HuH-7.5 (cell line): Measurements from ENCODE around the gene FERMT1.
A peak's percentile ranks its signal among the peaks of the same experiment; 100 is the strongest.
"Not testable (repeated sequence)": the region's sequence is repeated elsewhere in the genome, so short reads cannot be mapped to it uniquely, and the experiment has no call there.

Experiments used
- DNase-seq: peaks from one replicate; pipeline ENCODE4 v3.0.0; 2011; ENCODE audit warnings: low spot score

The FERMT1 gene

DNA sequence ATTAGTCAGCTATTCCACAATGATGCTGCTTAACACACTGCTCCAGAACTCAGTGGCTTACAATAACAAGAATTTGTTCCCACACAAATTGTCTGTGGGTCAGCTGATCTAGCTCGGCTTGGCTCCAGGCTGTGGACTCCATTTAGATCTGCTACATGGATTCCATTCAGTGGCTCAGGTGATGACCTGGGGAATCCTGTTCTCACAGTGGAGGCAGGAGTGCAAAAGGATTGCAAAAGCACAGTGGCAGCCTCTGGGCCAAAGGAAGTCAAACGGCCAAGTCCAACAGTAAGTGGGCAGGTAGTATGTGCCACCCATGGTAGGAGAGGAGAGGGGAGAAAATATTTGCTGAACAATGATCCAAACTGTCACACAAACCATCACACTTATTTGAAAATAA, 53.2 kb downstream of the FERMT1 start:
- no peak for DNase-seq

DNA sequence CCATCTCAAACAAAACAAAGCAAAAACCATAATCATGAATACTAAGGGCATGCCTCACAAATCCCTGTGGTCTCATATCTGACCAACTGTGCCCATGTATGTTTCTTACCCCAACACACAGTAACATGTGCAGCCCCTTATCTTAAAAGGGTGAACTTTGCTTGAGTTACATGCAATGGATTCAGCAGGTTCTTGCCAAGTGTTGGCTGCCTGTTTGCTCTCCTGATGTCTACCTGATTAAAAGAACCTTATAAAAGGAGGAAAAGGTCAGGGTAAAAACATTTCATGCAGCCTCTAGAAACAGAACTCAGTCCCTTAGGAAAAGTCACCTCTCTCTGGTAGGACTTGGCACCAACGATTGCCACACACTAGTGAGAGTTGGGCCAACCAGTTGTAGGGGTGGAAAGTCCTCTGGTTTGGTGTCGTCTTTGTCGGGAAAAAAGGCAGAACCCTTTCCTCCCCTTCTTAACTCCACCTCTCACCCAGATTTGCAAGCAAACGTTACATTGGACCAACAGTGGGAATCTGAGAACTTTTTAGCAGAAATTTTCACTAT, 55.0 kb downstream of the FERMT1 start:
- DNase-seq = no peak

- no peak for DNase-seq
Measured at GRCh38 chr20:6066582-6066981, 56.2 kb downstream of the FERMT1 start.

GRCh38 chr20:6061544-6061943, 61.3 kb downstream of the FERMT1 start:
- no peak for DNase-seq

GRCh38 chr20:6060213-6060612, 62.6 kb downstream of the FERMT1 start:
- DNase-seq = no peak

DNA sequence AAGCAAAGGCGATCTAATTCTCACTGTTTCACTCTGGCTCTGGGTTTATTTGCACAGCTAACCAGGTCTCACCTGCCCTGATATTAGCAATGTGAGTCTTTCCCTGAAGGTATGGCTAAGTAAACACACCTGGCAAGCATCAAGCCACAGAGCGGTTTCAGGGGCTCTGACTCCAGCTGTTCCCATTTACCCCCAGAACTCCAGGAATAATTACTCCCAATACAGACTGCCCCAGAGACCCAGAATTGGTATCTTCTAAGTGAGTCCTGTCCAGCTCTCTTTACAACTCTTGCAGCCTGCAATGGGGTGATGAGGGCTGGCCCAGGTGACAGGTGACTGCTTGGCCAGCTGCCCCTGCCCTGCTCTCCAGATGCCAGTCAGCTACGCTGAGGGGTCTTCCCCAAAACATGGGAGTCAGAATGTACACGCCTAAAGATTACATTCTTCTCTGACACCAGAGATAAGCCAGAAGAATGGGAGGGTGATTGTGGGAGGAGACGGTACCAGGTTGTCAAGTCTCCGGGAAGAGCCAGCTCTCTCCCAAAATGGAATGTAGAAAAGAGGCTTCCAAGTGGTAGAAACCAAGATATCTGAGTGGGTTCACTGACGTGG, 64.0 kb downstream of the FERMT1 start:
- DNase-seq = no peak

DNA sequence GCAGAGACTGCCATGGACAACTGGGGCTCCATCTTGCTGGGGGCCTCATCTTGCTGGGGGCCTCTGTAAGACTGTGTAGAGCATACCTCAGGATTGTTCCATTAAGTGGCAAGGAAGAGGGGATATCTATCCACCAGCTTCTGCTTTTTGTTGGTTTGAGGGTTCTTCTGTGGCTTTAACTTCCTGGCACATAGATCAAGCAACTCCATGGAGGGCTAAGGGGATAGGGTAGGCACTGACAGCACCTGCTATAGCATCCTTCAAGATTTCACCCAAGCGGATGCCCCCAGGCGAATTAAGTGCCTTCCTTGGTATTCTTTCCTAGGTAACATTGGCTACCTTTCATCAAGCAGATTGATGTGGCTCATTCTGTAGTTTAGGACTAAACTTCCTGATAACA, 65.1 kb downstream of the FERMT1 start:
- DNase-seq = no peak

- DNase-seq = no peak
Measured at GRCh38 chr20:6057139-6057538, 65.7 kb downstream of the FERMT1 start.

GRCh38 chr20:6055981-6056569, 66.8 kb downstream of the FERMT1 start:
- no peak for DNase-seq

GRCh38 chr20:6055161-6055783, 67.6 kb downstream of the FERMT1 start:
- DNase-seq = no peak

DNA sequence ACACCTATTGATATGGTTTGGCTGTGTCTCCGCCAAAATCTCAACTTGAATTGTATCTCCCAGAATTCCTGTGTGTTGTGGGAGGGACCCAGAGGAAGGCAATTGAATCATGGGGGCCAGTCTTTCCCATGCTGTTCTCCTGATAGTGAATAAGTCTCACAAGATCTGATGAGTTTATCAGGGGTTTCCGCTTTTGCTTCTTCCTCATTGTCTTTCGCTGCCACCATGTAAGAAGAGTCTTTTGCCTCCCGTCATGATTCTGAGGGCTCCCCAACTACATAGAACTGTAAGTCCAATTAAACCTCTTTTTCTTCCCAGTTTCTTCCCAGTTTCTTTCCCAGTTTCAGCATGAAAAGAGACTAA, 68.2 kb downstream of the FERMT1 start:
- not testable (repeated sequence) for DNase-seq

DNA sequence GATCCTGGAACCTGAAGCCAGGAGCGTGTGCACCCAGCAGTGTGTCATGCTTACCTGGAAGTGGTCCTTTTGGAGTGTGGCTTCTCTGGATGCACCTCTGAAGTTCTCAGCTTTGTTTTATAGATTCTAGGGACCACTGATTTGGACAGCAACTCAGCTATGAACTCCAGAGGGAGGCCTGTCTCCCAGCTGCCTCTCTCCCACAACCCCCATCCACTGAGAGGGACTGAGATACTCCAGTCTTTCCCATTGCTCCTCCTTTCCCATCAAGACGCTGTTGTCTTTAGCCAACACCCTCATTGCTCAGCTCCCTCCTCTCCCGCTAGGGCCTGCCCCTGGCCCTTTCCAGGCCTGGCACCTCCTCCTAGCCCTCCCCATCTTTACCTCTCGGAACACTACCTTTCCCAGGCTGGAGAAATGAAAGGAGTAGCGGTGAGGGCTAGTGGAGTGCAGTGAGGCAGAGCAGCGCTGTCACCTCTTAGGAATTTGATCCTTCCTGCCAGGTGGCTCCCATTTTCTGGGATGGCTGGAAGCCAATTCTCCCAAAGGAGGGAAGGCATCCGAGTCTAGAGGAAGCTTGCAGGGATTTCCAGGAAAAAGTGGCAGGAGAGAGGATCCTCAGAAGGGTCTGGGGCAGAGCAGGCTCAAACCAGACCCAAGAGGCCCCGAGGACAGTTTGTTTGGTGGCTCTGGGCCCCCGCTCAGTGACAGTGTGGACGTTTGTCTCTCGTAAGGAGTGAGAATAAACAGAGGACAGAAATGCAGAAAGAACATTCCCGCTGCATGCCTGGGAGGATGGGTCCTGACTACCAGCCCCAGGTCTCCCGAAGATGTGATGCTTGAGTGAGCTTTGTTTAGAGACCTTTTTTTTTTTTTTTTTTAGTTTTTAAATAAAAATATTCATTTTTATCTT, 68.8 kb downstream of the FERMT1 start, which contains the start of gene LRRN4:
TSS of gene LRRN4 (minus strand) at position 285 of the 913 bp plus-strand sequence. CDS start 1,261 bp downstream, outside the sequence.
- no peak for DNase-seq

DNA sequence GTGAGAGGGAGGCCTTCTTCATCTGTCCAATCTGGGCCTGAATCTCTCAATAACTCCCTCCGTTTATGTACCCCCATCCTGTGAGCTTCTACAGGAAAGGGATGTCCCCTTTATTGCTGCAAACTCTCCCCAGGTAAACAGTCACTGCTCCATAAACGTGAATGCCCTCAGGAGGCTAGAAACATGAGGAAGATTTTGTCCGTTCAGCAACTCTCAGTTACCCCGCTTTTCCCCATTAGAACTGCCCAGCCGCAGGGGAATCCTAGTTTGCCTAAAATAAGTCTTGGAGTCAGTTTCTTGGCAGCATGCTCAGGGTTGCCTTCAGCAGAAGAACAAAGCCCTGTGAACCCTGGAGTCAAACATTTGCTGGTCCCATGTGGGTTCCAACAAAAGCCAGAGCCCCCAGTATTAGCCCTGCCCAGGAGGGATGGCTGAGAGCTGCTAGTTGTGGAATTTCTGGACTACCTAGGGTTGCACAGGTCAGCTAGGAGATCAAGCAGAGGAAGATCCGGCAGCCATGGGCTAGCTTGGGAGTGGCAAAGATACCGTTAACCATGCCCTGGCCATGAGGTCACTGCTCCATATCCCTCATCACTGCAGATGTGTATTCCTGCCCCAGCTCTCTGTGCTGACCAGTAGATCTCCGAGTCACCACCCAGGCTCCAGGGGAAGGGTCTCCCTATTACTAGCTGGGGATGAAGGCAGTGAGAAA, 69.6 kb downstream of the FERMT1 start:
- no peak for DNase-seq

- DNase-seq = no peak
Measured at GRCh38 chr20:6051505-6051904, 71.3 kb downstream of the FERMT1 start.

DNA sequence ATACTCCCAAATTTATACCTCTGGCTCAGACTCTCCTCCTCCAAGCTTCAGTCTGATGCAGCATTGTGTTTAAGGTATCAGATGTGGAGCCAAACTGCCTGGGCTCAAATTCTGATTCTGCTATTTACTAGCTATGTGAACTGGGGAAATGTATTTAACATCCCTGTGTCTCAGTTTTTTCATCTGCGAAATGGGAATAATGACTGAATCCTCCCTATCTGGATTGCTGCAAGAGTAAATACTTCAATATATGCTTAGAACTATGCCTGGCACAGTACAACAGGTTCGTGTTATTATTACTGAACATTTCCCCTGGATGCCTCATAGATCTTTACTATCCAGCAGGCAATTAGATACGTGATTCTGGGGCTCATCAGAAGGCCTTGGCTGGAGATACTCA, 74.4 kb downstream of the FERMT1 start:
- DNase-seq = no peak

DNA sequence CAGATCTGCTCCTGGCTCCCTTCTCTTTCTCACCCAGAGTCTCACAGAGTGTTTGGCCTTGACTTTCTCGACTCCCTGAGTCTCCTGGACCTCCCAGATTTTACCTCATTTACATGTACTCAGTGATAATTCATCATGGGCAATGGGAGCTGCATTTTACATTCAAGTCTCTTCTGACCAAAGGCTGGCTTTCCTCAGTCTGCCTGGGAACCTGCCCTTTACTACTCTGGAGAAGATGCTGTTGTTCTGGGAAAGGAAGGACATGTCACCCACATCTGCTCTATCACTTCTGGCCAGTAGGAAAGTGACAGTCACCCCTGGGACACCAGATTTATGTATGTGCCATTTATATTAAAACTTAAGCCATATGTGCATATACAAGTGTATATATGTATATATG, 76.4 kb downstream of the FERMT1 start:
- DNase-seq = no peak

GRCh38 chr20:6045566-6045965, 77.3 kb downstream of the FERMT1 start:
- DNase-seq = no peak

DNA sequence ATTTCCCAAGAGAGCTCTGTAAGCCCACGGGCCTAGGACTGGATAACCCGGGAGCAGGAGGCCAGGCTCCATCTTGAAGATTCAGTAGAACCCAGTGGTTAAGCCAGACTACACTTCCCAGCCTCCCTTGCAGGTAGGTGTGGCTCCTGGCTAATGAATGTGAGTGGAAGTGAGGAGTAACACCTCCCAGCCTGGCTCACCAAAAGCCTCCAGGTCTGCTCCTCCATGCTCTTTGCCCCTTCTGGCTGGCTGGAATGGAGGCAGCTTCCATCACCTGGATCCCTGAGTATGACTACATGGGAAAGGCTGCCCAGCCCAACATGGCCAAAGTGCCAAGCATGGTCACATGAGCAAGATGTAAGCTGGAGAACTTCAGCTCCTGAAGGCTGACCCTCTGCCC, 78.7 kb downstream of the FERMT1 start:
- DNase-seq = no peak

GRCh38 chr20:6041808-6042265, 81.0 kb downstream of the FERMT1 start:
- DNase-seq = no peak

DNA sequence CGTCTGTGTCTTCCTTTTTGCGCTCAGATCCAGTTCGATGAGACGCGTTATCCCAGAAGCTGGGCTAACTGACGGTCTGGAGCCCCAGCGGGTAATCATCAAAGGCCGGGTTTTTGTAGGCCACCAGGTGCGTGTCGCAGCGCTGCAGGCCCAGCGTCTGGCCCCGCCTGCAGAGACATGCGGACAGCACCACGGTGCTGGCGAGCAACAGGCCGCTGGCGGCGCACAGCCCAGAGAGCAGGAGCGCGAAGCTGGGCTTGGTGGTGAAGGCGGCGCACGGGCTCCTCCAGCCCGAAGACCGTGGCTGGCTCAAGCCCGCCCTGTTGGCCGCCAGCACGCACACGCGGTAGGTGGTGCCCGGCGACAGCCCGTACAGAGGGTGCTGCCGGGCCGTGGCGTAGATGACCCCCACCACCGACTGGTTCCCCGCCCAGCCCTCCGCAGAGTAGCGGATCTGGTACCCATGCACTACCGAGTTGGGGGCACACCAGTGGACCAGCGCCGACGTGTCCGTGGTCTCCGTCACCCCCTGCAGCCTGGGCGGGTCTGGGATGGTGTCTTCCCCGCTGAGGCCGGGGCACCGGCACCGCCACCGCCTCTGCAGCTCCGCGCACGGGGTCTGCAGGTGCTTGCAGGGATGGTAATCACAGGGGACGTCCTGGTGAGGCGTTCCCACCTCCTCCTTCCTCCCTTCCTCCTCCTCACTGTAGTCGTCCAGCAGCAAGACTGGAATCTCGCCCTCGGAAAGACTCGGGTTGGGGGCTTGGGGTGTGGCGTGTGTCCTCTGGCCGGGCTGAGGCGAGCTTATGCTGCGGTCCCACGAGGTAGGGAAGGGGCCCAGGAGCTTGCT, 81.6 kb downstream of the FERMT1 start:
- no peak for DNase-seq

DNA sequence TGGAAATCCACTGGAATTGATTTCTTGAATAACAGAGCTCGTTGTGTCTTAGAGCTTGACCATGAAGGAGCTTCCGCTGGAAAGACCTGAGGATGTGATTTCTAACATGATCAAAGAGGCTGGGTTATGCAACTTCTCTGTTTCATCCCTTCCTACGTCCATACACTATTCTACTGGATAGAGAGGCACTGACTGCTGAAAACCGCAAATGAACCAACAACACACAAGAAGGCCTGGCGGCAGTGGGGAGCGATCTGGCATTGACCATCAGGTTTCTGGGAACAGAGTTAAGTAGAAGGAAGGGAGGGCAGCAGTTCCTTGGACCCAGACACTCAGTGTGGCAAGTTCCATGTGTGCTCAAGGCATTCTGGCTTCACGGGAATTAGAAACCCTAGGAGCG, 82.3 kb downstream of the FERMT1 start:
- peak; percentile 4 for DNase-seq
